GM20000 (cell line): ENCODE measurements around the gene VAV2.
"Not testable (repeated sequence)": the region's sequence is repeated elsewhere in the genome, so short reads cannot be mapped to it uniquely, and the experiment has no call there.

Experiments
- DNase-seq: peaks from one replicate; pipeline ENCODE4 v3.0.0; 2012; ENCODE audit warnings: low spot score
- TF ChIP-seq, protein P1 (sequence below): IDR thresholded peaks from 2 replicates; pipeline ENCODE4 v1.5.1; 2012; ENCODE audit warnings: mild to moderate bottlenecking, control low read depth; ENCODE audit errors: extremely low read depth, missing control alignments

VAV2 gene

GRCh38 chr9:133767625-133768024 lies 224.5 kb downstream of the VAV2 start:
- TF ChIP-seq, protein P1, sequence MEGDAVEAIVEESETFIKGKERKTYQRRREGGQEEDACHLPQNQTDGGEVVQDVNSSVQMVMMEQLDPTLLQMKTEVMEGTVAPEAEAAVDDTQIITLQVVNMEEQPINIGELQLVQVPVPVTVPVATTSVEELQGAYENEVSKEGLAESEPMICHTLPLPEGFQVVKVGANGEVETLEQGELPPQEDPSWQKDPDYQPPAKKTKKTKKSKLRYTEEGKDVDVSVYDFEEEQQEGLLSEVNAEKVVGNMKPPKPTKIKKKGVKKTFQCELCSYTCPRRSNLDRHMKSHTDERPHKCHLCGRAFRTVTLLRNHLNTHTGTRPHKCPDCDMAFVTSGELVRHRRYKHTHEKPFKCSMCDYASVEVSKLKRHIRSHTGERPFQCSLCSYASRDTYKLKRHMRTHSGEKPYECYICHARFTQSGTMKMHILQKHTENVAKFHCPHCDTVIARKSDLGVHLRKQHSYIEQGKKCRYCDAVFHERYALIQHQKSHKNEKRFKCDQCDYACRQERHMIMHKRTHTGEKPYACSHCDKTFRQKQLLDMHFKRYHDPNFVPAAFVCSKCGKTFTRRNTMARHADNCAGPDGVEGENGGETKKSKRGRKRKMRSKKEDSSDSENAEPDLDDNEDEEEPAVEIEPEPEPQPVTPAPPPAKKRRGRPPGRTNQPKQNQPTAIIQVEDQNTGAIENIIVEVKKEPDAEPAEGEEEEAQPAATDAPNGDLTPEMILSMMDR: no peak
- no peak for DNase-seq

GRCh38 chr9:133767008-133767407 lies 225.1 kb downstream of the VAV2 start:
- DNase-seq: no peak
- TF ChIP-seq, protein P1: no peak

GRCh38 chr9:133766234-133766633 lies 225.9 kb downstream of the VAV2 start:
- DNase-seq: not testable (repeated sequence)

DNA sequence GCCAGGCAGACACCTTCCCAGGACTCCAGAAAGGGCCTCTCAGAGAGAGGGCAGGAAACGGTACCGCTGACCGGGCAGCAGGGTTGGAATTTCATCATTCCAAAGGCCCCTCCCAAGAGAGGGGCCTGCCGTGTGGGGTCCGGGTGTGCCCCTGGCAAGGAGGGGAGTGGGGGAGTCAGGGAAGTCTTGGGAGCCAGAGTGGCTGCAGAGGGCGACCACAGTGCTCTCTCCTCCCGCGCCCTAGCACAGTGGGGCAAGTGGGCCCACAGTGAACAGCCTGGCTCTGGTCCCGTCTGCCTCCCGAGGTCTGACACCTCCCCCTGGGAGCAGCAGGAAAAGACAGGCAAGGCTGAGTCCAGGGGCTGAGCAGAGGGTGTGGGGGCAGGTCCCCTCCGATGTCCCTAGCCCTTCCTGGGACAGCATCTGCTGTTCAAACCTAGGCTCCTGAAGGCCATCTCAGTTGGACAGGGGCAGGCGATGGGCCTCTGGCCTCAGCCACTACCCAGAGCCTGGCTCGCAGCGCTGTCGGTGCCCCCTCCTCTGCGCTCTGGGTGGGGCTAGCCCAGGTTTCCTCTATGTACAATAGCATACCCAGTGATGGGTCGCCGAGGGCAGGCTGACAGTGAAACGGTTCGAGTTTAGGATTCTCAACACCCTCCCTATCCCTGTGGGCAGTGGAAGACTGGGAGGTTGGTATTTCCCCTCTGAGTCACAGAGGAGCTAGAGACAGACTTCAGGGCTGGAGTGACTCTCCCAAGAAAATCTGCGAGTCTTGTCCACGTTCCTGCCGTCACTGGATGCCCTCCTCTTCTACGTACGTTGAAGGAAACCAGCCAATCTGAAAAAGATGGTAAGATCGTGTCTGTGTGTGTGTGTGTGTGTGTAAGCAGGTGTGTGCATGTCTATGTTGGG lies 228.6 kb downstream of the VAV2 start:
- TF ChIP-seq, protein P1: no peak
- DNase-seq: no peak

GRCh38 chr9:133762488-133763271 lies 229.4 kb downstream of the VAV2 start:
- TF ChIP-seq, protein P1: no peak
- no peak for DNase-seq

DNA sequence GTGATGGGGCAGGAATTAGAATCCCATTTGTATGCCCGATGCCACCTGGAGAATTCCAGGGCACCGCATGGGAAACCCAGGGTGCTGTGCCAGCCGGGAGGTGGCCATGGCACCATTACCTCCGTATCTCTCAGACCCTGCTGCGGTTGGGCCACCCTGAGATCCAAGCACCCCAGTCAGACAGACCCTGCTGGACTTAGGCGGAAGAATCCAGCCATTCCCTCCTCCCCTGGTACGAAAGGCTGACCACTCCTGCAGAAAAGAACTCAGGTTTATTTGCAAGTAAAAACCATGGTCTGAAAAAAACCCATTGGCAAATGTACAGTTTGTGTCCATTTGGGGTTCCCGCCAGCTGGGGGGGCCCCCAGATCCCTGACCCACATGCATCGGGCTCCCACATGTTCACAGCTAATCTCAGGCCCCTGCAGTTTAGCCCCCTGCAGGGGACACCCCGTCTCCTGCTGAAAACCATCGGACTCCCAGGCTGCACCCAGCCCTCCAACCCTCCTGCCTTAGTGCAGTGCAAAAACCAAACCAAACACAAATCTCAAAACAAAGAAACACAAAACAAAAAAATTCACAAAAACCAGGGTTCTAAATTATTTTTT lies 230.4 kb downstream of the VAV2 start:
- TF ChIP-seq, protein P1: no peak
- no peak for DNase-seq

- no peak for DNase-seq
- TF ChIP-seq, protein P1: no peak
Measured at GRCh38 chr9:133760713-133761290, 231.3 kb downstream of the VAV2 start.
